NCI-H2029 treated with DMSO at 0.1 percent for 48 hours (cell line): ENCODE data around the gene TMEM59L.
A peak's percentile ranks its signal among the peaks of the same experiment; 100 is the strongest.

Experiments
- DNase-seq: peaks from one replicate; lab custom pipeline; 2025; lab: John Stamatoyannopoulos, UW

Gene TMEM59L

DNA sequence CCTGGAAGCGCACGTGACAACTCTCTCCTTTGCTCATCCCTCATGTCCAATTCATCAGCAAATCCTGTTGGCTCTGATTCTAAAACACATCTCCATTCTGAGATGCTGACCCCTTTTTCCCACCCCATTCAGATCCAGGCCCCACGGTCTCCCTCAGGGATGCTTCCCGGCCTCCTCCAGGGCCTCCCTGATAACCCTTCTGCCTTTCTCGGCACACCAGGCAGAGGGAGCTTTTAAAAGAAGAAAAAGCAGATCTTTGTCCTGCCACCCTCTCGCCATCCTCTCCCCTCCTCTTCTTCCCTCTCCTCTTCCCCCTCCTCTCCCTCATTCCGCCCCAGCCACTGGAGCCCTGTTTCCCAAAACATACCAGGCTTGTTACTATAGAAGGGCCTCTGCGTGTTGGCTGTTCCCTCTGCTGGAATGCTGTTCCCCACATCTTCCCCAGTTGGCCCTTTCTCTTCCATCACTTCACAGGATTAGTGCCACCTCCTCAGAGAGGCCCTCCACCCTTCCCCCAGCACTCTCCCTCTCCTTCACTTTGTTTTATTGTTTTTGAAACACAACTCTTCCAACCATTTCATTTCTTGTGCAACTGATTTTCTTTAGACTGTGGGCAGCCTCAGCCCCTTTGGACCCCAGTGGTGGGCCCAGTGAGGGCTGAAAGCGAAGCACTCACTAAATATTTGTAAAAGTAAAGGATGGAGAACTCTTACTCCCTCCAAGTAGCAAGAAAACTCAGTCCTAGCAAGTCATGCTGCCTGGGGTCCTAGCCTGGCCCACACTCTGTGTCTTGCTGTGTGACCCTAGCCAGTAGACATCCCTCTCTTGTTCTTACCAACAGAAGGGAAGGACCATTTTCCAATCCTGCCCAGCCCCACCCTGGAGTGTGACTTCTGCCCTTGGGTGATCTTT is 3.6 kb upstream of the TMEM59L start:
- no peak for DNase-seq

DNA sequence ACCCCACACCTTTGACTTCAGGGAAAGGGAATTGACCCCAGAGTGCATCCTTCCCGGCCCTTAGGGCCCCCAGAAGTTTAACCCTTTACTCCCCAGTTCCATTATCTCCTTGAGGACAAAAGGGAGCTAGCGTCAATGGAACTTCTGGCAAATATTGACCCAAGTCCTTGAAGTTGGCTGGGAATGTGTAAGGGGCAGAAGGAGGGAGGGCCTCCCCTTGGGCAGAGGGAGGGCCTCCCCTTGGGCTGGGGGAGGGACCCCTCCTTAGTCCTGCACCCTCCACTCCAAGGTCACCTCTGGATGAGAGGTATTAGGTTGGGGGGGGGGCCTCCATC is 3.0 kb upstream of the TMEM59L start:
- no peak for DNase-seq

DNA sequence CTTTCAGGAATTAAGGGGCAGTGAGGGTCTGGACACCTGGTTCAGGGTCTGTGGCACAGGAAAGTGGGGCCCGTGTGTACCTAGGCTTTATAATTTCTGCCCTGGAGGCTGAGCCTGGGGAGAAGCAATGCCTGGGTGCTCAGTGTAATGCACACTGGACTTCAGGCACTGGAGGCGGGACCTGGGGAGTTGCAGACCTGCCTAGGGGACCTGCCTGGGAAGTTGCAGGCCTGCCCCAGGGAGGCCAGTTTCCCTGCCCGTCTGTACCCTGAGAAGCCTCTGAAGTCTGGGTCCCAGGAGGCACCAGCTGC is 2.5 kb upstream of the TMEM59L start:
- no peak for DNase-seq

DNA sequence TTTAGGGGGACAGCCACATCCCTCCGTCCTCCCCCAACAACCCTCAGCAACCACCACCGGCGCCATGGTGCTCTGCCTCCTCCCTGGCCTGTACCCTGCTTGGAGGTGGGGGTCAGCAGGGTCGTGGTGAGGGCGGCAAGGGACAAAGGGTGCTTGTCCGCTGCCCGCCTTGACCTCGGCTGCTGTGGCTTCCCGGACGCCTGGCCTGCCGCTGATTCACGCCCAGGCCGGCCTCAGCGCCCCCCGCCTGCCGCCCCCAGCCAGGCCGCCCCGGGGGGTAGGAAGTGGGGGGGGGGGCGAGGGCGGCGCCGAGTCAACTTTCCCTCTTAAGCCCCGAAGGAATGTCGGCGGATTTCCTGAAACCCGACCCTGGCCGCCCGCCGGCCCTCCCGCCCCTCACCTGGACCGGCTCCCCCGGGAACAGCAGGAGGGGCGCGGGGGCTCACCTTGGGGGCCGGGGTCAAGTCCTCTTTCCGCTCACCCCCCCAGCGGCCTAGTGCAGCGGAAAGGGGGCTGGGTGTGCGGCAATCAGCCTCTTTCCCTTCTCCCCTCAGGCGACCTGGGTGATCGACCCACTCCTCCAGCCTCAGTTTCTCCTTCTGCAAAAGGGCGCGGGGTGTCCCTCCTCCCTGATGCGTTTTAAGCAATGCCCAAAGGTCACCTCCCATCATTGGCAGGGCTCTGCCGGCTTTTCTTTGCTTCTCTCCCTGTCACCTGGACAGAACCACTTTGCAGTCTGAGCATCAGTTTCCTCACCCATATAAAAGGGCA is 1.9 kb upstream of the TMEM59L start:
- no peak for DNase-seq

DNA sequence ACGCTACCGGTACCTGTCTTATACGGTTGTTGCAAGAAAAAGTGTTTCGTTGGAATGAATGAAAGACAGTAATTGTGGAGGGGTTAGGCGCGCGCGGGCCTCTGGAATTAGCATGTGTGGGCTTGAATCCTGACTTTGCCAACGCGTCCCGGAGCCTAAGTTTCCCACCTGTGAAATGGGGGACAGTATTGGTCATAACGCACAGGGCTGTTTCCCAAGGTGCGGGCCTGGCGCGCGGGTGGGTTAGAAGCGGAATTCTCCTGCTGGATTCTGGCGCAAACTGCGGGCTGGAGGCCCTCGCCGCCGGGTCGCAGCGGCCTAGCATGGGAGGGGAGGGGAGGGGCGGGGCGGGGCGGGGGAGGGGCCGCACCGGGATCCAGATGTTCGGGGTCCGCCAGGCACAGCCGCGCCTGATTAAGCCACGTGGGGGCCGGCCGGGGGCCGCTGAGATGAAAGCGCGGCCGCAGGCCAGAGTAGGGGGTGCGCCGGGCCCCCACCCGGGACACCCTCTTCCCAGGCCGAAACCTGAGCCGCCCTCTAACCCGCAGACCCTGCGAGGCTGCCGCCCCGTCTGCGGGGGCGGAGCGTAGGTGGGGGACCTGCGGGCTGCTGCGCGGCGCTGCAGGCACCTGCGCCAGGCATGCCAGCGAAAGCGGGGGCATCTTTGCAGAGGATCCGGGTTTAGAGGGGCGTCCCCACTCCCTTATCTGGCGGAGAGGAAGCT is 1.2 kb upstream of the TMEM59L start:
- DNase-seq, result no peak

DNA sequence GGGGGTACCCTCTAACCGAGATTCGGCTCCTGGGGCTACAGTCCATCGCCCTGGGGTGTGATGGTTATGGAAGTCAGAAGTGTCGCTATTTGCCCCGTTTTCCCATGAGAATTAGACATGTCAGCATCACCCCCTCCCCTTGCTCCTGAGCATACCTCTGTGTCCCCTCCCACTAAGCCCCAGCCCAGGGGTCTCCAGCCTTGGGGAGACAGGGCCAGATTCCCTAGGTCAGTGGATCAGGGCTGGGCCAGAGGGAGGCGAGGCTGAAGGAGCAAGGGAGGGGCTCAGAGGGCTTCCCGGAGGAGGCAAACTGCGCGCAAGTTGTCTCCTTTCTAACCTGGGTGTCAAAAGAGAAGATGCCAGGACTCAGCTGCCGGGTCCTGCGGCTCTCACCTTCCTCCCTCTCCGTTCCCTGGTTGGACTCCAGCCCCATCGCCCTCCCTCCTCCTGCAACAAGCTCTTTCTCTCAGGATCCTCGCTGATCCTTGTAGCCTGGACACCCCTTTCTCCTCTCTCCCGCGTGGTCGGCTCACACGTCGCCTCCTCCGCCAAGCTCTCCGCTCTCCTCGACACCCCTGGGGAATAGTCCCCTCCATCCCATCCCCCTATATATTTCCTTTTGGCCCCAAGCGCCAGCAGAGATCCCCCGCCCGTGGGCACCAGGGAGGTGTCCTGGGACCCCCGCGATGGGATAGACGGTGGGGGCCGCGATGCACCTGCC is 459 bp upstream of the TMEM59L start:
- DNase-seq, result no peak

DNA sequence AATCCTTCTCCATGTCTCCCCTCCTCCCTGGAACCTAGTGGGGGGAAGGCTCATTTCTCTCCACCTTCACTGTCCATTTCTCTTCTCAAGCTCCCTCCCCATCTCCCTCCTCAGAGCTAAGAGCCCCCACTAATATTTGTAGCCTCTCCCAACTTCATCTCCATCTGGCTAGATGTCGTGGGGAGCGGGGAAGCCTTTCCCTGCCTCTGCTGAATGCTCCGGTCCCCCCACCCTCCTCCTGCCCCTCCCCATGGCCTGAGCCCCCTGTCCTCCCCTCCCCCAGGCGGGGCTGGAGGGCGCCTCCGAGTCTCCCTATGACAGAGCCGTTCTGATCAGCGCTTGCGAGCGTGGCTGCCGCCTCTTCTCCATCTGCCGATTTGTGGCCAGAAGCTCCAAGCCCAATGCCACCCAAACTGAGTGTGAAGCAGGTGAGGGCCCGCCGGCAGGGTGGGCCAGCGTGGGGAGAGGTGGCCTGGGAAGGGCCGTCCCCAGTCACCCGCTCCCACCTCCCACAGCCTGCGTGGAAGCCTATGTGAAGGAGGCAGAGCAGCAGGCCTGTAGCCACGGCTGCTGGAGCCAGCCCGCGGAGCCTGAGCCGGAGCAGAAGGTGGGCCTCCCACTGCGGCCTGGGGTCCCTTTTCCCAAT is 1.0 kb downstream of the TMEM59L start:
- no peak for DNase-seq

DNA sequence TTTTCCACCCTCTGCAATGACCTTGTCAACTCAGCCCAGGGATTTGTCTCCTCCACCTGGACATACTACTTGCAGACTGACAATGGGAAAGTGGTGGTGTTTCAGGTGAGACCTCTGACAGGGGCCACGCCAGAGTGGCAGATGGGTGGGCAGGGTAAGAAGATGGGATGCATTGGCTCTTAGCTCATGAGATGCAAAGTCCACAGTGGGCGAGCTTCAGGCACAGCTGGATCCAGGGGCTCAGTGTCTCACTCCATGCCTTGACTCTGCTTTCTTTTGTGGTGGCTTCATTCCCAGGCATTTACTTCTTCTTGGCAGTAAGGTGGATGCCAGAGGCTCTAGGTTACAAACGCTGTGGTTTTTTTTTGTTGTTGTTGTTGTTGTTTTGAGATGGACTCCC is 3.4 kb downstream of the TMEM59L start:
- DNase-seq, result no peak

DNA sequence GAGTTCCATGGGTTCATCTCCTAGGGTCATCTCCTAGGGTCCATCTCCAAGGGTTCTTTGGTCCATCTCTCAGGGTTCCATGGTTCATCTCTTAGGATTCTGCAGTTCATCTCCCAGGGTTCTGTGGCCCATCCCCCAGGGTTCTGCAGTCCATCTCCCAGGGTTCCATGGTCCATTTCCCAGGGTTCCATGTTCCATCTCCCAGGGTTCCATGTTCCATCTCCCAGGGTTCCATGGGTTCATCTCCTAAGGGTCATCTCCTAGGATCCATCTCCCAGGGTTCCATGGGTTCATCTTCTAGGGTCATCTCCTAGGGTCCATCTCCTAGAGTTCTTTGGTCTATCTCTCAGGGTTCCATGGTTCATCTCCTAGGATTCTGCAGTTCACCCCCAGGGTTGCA is 4.9 kb downstream of the TMEM59L start:
- no peak for DNase-seq

DNA sequence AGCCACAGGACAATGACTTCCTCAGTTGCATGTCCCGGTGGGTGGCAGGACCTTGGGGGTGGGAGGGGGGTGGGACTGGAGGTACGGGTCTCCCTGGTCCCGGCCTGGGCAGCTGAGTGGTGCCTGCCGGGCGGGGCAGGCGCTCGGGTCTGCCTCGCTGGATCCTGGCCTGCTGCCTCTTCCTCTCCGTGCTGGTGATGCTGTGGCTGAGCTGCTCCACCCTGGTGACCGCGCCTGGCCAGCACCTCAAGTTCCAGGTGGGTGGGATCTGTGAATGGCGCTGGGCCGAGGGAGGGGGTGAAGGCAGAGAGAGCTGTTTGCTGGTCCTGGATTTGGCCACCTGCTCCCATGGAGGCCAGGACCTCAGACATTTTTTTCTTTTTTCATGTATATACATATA is 5.6 kb downstream of the TMEM59L start:
- no peak for DNase-seq

DNA sequence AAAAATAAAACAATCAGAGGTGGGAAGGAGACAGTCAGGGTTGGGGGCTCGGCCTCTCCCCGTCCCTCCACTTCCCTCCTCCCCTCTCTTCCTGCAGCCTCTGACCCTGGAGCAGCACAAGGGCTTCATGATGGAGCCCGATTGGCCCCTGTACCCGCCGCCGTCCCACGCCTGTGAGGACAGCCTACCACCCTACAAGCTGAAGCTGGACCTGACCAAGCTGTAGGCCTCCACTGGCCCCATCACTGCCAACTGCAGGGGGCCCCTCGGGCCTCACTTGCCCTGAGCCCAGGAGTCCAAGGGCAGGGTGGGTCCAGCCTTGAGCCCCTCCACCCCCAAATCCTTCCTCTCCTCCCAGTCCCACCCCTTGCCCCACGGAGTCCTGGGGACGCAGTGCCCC is 7.6 kb downstream of the TMEM59L start:
- DNase-seq, result no peak

DNA sequence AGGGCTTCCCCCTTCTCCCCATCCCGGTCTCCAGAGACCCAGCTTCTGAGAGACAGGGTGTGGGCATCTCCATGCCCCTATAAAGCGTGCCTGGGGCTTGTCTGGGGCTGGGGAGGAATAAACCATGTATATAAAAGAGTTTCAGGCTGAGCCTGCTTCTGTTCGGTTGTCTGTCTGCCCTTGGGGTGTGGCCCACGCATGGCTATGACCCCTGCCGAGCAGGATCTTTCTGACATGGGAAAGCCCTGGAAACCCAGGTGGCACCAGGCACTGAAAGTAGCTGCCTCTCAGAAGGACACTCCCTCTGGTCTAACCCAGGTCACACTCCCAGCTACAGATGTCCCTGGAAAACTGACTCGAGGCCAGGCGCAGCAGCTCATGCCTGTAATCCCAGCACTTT is 8.2 kb downstream of the TMEM59L start:
- no peak for DNase-seq

DNA sequence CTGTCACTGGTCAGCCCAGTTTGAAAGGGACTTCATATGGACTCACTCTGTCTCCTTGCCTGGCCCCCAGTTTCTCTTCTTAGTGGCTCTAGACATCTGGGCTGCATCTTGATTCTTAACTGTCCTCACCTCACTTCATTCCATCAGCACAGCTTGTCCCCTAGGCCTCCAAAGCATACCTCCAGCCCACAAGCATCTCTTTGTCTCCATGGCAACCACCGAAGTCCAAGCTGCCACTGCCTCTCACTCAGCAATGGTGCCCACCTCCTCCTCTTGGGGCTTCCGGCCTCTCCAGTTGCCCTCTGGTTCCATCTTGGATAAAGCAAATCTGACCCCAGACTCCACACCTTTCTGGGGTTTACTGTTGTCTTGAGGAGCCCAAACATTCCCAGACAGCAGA is 14.2 kb downstream of the TMEM59L start:
- no peak for DNase-seq

DNA sequence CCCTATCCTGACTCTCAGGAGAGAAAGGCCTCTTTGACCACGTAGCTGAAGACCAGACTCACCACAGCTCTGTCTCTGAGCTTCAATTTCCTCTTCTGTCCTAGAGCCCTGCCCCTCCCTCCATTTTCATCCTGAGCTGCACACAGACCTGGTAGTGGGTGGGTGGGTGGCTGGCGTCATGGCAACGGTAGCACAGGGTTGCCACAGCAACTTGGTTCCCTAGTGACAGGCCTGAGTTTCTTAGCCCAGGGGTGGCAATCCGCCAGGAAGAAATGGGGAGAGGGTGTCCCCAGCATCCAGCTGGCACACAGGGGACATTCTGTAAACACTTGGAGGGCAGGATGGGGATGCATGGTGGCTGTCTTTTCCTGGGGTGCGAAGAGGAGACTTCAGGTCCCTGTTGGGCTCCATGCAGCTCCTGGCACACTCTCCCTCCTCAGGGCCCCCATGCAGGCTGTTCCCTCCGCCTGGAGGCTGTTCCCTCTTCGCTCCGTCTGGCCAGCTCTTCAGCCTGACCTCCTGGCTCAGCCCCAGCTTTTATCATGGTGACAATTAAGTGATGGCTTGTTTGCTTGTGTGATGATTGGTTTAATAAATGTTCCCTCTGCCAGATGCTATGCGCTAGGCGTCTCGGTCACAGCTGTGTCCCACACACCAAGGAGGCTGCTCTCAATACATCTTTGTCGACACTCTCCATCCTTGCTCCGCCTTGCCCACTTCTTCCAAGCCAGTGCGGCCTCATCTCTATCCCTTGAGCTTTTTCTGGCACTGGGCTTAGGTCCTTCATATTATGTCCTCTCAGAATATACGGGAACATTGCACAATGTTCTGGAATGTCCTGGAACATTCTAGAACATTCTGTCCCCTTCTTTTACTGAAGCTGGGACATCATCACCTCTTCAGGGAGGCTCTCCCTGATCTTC is 16.8 kb downstream of the TMEM59L start:
- DNase-seq, result no peak

DNA sequence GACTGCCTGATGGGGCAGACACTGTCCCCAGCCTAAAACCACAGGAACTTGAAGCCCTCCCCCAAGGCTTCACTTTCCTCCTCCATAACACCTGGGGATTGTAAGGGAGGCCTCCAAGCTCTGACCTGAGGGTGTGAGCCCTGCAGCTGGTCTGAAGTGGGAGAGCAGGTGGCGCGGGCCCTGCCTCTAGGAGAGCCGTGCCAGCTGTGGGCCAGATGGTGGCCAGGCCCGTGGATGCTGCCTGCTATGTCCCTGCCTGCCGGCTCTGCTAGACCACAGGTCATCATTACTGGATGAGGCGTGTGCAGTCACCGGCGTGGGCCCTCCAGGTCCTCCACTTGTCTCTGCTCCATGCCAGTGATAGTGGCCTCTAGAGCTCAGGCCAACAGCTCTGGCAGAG is 20.7 kb downstream of the TMEM59L start:
- DNase-seq, result no peak

DNA sequence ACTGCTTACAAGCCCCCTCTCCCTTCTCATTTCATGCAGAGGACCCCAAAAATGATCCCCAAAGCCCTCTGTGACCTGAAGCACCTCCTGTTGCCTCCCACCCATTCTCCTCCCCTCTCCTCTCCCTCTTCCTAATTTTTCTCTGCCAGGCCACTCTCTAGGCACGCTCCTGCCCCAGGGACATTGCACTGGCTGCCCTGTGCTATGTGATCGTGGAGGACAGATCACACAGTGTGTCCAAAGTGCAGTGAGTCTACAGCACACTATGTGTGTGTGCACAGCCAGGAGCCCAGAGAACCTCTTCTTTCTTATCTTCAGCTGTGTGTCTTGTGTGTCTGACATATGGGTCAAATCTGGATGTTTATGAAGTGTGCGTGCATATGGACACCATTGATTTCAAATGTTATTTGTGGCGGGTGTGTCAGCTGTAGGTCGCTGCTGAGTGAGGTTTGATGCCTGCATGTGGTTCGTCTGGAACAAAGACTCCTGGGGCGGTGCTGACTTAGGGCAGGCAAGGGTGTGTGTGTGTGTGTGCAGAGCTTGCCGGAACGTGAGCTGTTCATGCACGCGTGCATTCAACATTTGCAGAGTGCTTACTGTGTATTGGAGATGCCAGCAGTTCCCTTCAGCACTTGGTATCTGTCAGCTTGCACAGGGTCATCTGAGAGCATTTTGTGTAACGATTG is 22.1 kb downstream of the TMEM59L start:
- DNase-seq, result no peak

DNA sequence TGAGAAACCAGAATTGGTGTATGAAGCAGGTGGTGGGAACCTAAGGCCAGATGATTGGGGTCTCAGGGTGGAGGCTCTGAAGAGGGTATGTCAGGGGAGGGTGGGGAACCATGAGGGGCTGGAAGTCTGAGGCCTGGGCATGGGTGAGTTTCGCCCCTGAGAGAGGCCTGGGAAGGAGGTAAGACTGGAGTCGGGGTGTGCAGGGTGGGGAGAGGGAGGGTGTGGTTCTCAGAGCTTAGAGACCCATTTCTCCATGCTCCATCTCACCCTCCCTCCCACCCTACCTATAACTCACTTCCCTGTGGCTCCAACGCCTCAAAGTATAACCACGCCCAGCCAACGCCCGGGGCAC is 23.1 kb downstream of the TMEM59L start:
- no peak for DNase-seq

DNA sequence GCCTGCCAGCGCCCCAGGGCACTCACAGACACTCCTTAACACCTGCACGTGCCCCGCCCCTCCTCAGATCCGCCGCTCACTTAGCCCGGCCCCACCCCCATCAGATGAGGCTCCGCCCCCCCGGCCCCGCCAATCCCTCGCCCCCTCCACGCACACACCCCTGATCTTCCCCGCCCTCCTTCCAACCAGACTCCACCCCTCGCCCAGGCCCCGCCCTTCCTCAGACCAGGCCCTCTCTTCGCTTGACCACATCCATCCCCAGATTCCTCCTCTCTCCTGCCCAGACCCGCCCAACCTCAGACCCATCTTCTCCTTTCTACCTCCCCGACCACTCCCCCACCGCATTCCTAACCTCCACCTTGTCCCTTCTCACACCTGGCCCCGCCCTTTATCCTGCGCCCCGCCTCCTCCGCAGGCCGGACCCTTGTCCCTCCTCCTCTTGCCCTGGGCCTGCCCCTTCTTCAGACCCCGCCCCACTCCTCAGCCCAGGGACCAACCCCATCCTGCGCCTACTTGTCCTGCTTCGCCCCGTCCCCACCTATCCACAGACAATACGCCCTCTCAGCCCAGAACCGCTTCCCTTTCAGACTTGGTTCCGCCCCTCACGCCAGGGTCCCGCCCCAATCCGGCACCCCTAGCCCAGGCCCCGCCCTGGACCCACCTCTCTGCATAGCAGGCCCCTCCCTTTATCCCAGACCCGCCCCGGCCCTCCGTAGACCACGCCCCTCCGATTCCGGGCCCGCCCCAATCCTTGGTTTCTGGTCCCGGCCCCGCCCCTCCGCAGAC is 23.7 kb downstream of the TMEM59L start:
- peak; percentile 97 for DNase-seq

DNA sequence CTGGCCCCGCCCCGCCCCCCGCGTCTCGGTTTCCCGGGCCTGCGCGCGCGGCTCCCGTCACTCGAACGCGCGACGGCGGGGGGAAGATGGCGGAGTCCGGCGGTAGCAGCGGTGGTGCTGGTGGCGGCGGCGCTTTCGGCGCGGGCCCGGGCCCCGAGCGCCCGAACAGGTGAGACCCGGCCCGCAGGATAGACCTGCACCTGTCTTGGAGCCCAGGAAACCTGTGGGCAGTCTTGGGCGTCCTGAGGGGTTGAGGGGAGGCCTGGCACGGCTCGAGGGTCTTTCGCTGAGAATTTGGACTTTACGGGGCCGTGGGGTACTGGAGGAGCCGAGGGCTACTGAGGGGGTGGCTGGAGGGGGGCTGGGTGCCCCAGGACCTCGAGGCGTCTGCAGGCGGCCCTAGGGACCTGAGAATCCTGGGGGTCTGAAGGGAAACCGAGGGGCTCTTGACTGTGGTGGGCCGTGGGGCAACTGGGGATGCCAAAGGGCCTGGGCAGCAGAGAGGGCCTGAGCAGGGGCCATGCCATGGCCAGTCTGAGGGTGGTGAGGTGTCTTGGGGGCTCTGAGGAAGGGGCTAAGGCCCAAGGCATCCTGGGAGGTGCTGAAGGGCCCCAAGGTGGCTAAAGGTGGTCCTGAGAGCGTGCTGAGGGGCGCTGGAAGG is 24.4 kb downstream of the TMEM59L start, which contains the start of gene KLHL26:
Gene KLHL26 (plus strand): TSS at position 60 of the 661 bp plus-strand sequence. CDS start 27 bp downstream, at position 87.
- no peak for DNase-seq
